ENCODE data around the gene ETS2. TPM values are rescaled to one million over a fixed set of nuclear protein-coding genes. Genes with fewer than 3 reads are reported as not detected.

The ETS2 gene
- polyA plus RNA-seq, 3 donors: 54.2 to 150 (median 59.5) TPM

DNA sequence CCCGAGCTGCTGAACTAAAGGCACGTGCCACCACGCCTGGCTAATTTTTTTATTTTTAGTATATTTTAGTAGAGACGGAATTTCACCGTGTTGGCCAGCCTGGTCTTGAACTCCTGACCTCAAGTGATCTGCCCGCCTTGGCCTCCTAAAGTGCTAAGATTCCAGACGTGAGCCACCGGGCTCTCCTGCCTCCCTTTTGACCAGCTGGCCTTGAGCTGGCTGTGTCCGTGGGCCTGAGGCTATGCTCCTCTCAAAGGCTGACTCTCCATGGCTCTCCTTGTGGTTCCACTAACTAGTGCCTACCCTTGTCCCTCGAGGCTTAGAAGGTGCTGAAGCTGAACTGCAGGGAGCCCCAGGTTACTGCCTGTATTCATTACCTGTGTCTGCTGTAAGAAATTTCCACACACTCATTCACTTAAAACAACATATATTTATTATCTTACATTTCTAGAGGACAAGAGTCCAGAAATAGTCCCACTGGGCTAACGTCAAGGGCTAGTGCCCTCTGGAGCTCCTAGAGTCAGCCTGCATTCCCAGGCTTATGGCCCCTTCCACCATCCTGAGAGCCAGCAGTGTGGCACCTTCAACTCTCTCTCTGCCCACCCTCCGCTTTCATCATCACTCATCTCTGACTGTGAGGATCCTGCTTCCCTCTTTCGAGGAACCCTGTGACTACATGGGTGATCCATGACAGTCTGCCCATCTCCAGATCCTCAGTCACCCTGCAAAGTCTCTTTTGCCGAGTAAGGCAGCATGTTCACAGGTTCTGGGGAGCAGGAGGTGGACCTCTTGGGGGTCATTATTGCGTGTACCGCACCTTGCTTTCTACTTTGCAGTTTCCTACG is 34.9 kb downstream of the ETS2 start:
- Histone ChIP-seq H3K27ac (ENCODE audit: low read depth in 1 of 2, low read length in 2 of 2) (no peak overlapping the region), H2AFZ (ENCODE audit: insufficient read depth, low read depth, low read length, poor library complexity, severe bottlenecking) (no peak overlapping the region), H4K20me1 (ENCODE audit: insufficient read depth, low read length) (no peaks in the 10 kb centered on the region), H3K4me1 (ENCODE audit: control insufficient read depth in 1 of 2, insufficient read depth in 2 of 2, low read length in 2 of 2) (peaks cover 0 to 5% of the 10 kb centered on the region in 2 donors), H3K9ac (ENCODE audit: insufficient read depth, low read length, poor library complexity, severe bottlenecking) (no peak overlapping the region), H3K79me2 (ENCODE audit: insufficient read depth, low read length) (no peaks in the 10 kb centered on the region), H3K36me3 (replicated peaks in 1 of 2; ENCODE audit: control insufficient read depth in 1 of 2, insufficient read depth in 2 of 2, low read length in 2 of 2) (no peaks in the 10 kb centered on the region), H3K4me2 (replicated peaks; ENCODE audit: extremely low read depth, low read length, poor library complexity, severe bottlenecking) (no peak overlapping the region), H3K27me3 (ENCODE audit: control insufficient read depth in 2 of 2, insufficient read depth in 2 of 2, low read length in 2 of 2) (no peaks in the 10 kb centered on the region), H3K9me3 (replicated peaks in 1 of 2; ENCODE audit: control insufficient read depth in 1 of 2, insufficient read depth in 1 of 2, low read length in 2 of 2) (no peaks in the 10 kb centered on the region), H3K4me3 (replicated peaks in 1 of 3; ENCODE audit: low read depth in 2 of 3, low read length in 3 of 3) (no peak overlapping the region)
- intact Hi-C loops (cut with micrococcal nuclease): no loop called here
- DNase-seq: peak in 2 of 3 donors; percentile 12 to 53
- 92% methylated on average over 12 of the region's 17 CpGs for WGBS (ENCODE audit: insufficient coverage)
- Mint-ChIP-seq H3K36me3 (no peaks in the 10 kb centered on the region), H3K4me1 (peaks cover 12% of the 10 kb centered on the region), H3K9me3 (peaks cover 0 to 2% (median 0%) of the 10 kb centered on the region in 7 donors), H3K27ac (peak overlapping the region in 2 of 7 donors; percentile 10 to 18), H3K4me3 (no peak overlapping the region), H3K27me3 (ENCODE audit: low read depth in 3 of 3) (peaks cover 0 to 2% (median 0%) of the 10 kb centered on the region in 3 donors)
- TF ChIP-seq, protein P1, sequence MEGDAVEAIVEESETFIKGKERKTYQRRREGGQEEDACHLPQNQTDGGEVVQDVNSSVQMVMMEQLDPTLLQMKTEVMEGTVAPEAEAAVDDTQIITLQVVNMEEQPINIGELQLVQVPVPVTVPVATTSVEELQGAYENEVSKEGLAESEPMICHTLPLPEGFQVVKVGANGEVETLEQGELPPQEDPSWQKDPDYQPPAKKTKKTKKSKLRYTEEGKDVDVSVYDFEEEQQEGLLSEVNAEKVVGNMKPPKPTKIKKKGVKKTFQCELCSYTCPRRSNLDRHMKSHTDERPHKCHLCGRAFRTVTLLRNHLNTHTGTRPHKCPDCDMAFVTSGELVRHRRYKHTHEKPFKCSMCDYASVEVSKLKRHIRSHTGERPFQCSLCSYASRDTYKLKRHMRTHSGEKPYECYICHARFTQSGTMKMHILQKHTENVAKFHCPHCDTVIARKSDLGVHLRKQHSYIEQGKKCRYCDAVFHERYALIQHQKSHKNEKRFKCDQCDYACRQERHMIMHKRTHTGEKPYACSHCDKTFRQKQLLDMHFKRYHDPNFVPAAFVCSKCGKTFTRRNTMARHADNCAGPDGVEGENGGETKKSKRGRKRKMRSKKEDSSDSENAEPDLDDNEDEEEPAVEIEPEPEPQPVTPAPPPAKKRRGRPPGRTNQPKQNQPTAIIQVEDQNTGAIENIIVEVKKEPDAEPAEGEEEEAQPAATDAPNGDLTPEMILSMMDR (IDR thresholded peaks at IDR 0.05): no peak

DNA sequence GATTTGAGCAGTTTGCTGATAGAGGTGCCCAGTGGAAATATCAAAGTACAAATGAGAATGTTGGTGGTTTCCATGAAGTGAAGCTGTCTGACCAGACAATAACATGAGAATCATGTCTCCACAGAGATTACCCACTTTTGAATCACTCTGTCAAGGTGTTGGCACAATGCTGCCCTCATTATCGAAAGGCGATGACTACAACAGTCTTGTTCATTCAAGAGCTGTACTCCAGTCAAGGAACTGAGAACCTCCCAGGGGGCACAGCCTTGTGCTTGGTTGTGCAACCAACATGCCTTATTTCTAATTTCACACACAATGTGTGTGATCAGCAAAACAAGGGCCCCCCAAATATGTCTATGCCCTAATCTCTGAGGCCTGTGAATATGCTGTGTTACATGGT is 35.7 kb downstream of the ETS2 start:
- Histone ChIP-seq H2AFZ (ENCODE audit: insufficient read depth, low read depth, low read length, poor library complexity, severe bottlenecking) (no peak overlapping the region), H3K79me2 (ENCODE audit: insufficient read depth, low read length) (no peaks in the 10 kb centered on the region), H3K27me3 (ENCODE audit: control insufficient read depth in 2 of 2, insufficient read depth in 2 of 2, low read length in 2 of 2) (no peaks in the 10 kb centered on the region), H3K9me3 (replicated peaks in 1 of 2; ENCODE audit: control insufficient read depth in 1 of 2, insufficient read depth in 1 of 2, low read length in 2 of 2) (no peaks in the 10 kb centered on the region), H3K9ac (ENCODE audit: insufficient read depth, low read length, poor library complexity, severe bottlenecking) (no peak overlapping the region), H4K20me1 (ENCODE audit: insufficient read depth, low read length) (no peaks in the 10 kb centered on the region), H3K4me2 (replicated peaks; ENCODE audit: extremely low read depth, low read length, poor library complexity, severe bottlenecking) (no peak overlapping the region), H3K27ac (ENCODE audit: low read depth in 1 of 2, low read length in 2 of 2) (no peak overlapping the region), H3K4me1 (ENCODE audit: control insufficient read depth in 1 of 2, insufficient read depth in 2 of 2, low read length in 2 of 2) (peaks cover 0 to 5% of the 10 kb centered on the region in 2 donors), H3K4me3 (replicated peaks in 1 of 3; ENCODE audit: low read depth in 2 of 3, low read length in 3 of 3) (no peak overlapping the region), H3K36me3 (replicated peaks in 1 of 2; ENCODE audit: control insufficient read depth in 1 of 2, insufficient read depth in 2 of 2, low read length in 2 of 2) (no peaks in the 10 kb centered on the region)
- Mint-ChIP-seq H3K27ac (no peak overlapping the region), H3K9me3 (peaks cover 0 to 2% (median 0%) of the 10 kb centered on the region in 7 donors), H3K4me1 (peaks cover 12% of the 10 kb centered on the region), H3K27me3 (ENCODE audit: low read depth in 3 of 3) (peaks cover 0 to 2% (median 0%) of the 10 kb centered on the region in 3 donors), H3K4me3 (no peak overlapping the region), H3K36me3 (no peaks in the 10 kb centered on the region)
- WGBS (ENCODE audit: insufficient coverage): 100% methylated on average over 2 of the region's 2 CpGs
- no peak for DNase-seq
- intact Hi-C loops (cut with micrococcal nuclease): no loop called here
- TF ChIP-seq, protein P1 (IDR thresholded peaks at IDR 0.05): no peak
